Left ventricle myocardium inferior (tissue), 1 donor: ENCODE data around the gene SRPRA. TPM values are rescaled to one million over a fixed set of nuclear protein-coding genes. Genes with fewer than 3 reads are reported as not detected.

ENCODE experiments used
- DNase-seq: peaks from one replicate; pipeline ENCODE4 v3.0.0-alpha.2; 2020
- H3K27ac ChIP-seq: fragments of 200-600 bp; replicated peaks from 2 replicates; pipeline ENCODE4 v1.8.0; 2021
- H3K27me3 ChIP-seq: fragments of 200-600 bp; 2 replicates; pipeline ENCODE4 v1.8.0; 2021; ENCODE audit warnings: low read depth
- H3K36me3 ChIP-seq: fragments of 200-600 bp; 2 replicates; pipeline ENCODE4 v1.8.0; 2021
- H3K4me1 ChIP-seq: fragments of 200-600 bp; 2 replicates; pipeline ENCODE4 v1.8.0; 2021
- H3K4me3 ChIP-seq: fragments of 200-600 bp; 2 replicates; pipeline ENCODE4 v1.8.0; 2021; ENCODE audit warnings: mild to moderate bottlenecking, moderate library complexity
- H3K9me3 ChIP-seq: fragments of 200-600 bp; replicated peaks from 2 replicates; pipeline ENCODE4 v1.8.0; 2021
- intact Hi-C: fragments of 100-400 bp; cut with micrococcal nuclease; formaldehyde crosslinking; loops from one replicate; pipeline ENCODE4 v1.11.0; 2022
- total RNA-seq: library from RNA; stranded (reverse); fragmentation: NEBNext Ultra II Directional; extraction: Animal tissue kit (Norgen Biotek cat#: 25700); gene quantifications from one replicate; pipeline ENCODE4 v1.2.1, GENCODE V29; 2021
- TF ChIP-seq, protein P1 (sequence below): fragments of 200-600 bp; IDR thresholded peaks from 2 replicates; pipeline ENCODE4 v1.8.0; 2021; ENCODE audit warnings: antibody characterized with exemption, mild to moderate bottlenecking, borderline replicate concordance
- donor health status: DM: no; HTN: yes; CAD: no; lungs with severe emphysema.

The SRPRA gene
- total RNA-seq, 1 donor from 2014 or later: 64.2 TPM

DNA sequence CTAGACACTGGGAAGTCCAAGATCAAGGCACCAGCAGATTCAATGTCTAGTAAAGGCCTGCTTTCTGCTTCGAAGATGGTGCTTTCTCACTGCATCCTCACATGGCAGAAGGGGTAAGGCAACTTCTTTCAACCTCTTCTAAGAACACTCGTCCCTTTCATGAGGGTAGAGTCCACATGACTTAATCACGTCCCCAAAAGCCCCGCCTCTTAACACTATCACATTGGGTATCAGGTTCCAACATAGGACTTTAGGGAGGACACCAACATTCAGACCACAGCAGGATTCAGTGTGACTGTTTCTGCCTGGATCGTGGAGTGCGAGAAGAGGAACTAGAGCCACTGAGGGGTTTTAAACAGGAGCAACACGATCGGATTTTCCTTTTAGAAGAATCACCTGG is 10.5 kb upstream of the SRPRA start:
- H3K36me3 ChIP-seq: peaks cover 37% of the 10 kb centered on the region
- DNase-seq: no peak
- peaks cover 31% of the 10 kb centered on the region for H3K4me1 ChIP-seq
- no peaks in the 10 kb centered on the region for H3K9me3 ChIP-seq
- H3K27me3 ChIP-seq: no peaks in the 10 kb centered on the region
- no peak overlapping the region for H3K27ac ChIP-seq
- intact Hi-C loops: no loop called here
- no peak overlapping the region for H3K4me3 ChIP-seq
- TF ChIP-seq, protein P1, sequence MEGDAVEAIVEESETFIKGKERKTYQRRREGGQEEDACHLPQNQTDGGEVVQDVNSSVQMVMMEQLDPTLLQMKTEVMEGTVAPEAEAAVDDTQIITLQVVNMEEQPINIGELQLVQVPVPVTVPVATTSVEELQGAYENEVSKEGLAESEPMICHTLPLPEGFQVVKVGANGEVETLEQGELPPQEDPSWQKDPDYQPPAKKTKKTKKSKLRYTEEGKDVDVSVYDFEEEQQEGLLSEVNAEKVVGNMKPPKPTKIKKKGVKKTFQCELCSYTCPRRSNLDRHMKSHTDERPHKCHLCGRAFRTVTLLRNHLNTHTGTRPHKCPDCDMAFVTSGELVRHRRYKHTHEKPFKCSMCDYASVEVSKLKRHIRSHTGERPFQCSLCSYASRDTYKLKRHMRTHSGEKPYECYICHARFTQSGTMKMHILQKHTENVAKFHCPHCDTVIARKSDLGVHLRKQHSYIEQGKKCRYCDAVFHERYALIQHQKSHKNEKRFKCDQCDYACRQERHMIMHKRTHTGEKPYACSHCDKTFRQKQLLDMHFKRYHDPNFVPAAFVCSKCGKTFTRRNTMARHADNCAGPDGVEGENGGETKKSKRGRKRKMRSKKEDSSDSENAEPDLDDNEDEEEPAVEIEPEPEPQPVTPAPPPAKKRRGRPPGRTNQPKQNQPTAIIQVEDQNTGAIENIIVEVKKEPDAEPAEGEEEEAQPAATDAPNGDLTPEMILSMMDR: no peak

DNA sequence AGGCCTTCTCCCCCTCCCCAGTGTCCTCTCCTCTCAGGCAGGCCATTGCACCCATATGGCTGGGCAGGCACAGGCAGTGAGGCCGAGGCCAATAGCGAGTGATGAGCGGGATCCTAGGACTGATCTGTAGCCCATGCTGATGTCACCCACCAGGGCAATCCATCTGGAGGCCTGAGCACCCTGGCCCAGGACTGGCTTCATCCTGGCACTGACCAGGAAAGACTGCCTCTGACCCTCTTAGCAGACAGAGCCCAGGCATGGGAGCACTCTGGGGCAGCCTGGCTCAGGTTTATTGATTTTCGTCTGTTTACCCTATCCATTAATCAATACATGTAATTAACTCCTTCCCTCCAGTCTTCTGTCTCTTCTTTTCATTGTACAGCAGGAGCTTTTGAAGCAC is 9.1 kb upstream of the SRPRA start:
- TF ChIP-seq, protein P1: no peak
- Histone ChIP-seq H3K27ac (no peak overlapping the region), H3K4me1 (peaks cover 18% of the 10 kb centered on the region), H3K4me3 (no peak overlapping the region), H3K9me3 (no peaks in the 10 kb centered on the region), H3K27me3 (no peaks in the 10 kb centered on the region), H3K36me3 (peaks cover 51% of the 10 kb centered on the region)
- intact Hi-C loops: no loop called here
- DNase-seq: no peak

DNA sequence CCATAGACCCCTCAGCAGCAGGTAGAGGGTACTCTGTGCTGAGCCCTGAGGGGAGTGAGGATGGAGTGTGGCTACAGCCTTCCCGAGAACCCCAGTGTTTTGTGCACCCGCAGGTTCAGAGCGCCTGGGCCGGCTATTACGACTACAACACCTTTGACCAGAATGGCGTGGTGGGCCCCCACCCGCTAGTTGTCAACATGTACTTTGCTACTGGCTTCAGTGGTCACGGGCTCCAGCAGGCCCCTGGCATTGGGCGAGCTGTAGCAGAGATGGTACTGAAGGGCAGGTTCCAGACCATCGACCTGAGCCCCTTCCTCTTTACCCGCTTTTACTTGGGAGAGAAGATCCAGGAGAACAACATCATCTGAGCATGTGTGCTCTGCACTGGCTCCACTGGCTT is 8.6 kb upstream of the SRPRA start:
- H3K36me3 ChIP-seq: peaks cover 54% of the 10 kb centered on the region
- no peak overlapping the region for H3K27ac ChIP-seq
- H3K4me3 ChIP-seq: no peak overlapping the region
- no peaks in the 10 kb centered on the region for H3K27me3 ChIP-seq
- no peaks in the 10 kb centered on the region for H3K9me3 ChIP-seq
- intact Hi-C loops: no loop called here
- no peak for DNase-seq
- peaks cover 14% of the 10 kb centered on the region for H3K4me1 ChIP-seq
- TF ChIP-seq, protein P1: no peak

DNA sequence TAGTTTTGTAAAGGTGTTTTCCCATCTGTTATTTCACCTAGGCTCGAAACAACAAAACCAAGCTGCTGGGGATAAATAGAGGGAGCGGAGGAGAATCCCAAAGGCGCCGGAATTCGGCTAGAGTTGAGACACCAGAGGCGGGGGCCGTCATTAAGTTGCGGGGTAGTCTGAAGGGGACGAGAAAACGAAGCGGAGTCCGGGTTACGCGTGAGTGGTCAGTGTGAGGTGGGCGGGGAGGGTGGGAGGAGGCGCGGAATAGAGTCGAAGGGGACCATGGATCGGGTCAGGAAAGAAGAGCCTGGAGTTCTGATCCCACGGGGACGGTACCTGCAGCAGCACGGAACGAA is 361 bp downstream of the SRPRA start:
- Histone ChIP-seq H3K9me3 (no peaks in the 10 kb centered on the region), H3K36me3 (peaks cover 54% of the 10 kb centered on the region), H3K27me3 (no peaks in the 10 kb centered on the region), H3K27ac (peak overlapping the region; percentile 93), H3K4me1 (peaks cover 25% of the 10 kb centered on the region), H3K4me3 (peak overlapping the region; percentile 86)
- TF ChIP-seq, protein P1: no peak
- no peak for DNase-seq
- intact Hi-C loops: no loop called here

DNA sequence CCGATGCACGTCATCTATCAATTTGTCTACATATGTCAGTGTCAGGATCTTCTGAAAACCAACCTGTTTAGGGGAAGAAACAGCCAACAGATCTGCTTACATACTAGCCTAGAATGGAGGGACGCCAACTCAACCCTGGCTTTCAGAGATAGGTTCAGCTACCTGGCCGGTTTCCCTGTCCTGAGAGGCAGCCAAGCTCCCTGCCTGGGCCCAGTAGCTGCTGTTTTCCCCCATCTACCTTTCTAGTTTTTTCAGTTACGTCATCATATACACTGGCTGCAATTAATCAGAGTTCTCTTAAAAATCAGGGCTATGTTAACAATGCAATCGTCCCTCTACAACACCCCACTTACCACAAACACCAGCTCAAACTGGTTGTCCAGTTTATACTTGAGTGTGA is 1.0 kb downstream of the SRPRA start:
- H3K9me3 ChIP-seq: no peaks in the 10 kb centered on the region
- peaks cover 55% of the 10 kb centered on the region for H3K36me3 ChIP-seq
- H3K27me3 ChIP-seq: no peaks in the 10 kb centered on the region
- TF ChIP-seq, protein P1: no peak
- intact Hi-C loops: no loop called here
- H3K4me3 ChIP-seq: peak overlapping the region; percentile 86
- no peak for DNase-seq
- H3K27ac ChIP-seq: peak overlapping the region; percentile 93
- H3K4me1 ChIP-seq: peaks cover 25% of the 10 kb centered on the region

DNA sequence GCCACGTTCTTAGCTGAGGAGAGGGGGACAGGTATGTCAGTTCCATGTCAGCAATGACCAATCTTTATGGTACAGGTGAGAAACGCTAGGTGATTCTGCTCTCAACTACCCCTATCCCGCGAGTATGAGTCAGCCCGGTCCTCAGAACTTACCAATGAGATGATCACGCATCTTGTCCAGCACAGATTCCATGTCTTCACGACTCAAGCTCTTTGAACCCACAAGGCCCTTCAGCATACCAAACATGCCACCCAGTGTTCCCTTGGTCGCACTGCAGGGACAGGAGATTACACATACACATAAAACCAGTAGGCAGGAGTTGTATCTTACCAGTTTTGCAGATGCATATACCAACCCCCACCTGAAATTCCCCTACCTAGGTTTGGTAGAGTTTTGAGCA is 2.9 kb downstream of the SRPRA start:
- Histone ChIP-seq H3K36me3 (peaks cover 66% of the 10 kb centered on the region), H3K9me3 (no peaks in the 10 kb centered on the region), H3K27me3 (no peaks in the 10 kb centered on the region), H3K4me3 (no peak overlapping the region), H3K27ac (no peak overlapping the region), H3K4me1 (peaks cover 28% of the 10 kb centered on the region)
- intact Hi-C loops: no loop called here
- DNase-seq: no peak
- TF ChIP-seq, protein P1: peak; percentile 21
